ENCODE data around the gene TCP11L2. TPM values are rescaled to one million over a fixed set of nuclear protein-coding genes. Genes with fewer than 3 reads are reported as not detected.
A peak's percentile ranks its signal among the peaks of the same experiment; 100 is the strongest.

The TCP11L2 gene
- total and polyA plus RNA-seq, 2 of the 13 experiments (the other 11 are each of a cell fraction or from before 2014, with no cell fraction given), result 4.6 to 24.1 TPM

- TF ChIP-seq, protein P1, sequence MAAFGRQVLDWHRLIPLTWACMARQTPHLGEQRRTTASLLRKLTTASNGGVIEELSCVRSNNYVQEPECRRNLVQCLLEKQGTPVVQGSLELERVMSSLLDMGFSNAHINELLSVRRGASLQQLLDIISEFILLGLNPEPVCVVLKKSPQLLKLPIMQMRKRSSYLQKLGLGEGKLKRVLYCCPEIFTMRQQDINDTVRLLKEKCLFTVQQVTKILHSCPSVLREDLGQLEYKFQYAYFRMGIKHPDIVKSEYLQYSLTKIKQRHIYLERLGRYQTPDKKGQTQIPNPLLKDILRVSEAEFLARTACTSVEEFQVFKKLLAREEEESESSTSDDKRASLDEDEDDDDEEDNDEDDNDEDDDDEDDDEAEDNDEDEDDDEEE (CRISPR knock-in tag; IDR thresholded peaks at IDR 0.05), result no peak
- TF ChIP-seq ZSCAN31 (CRISPR knock-in tag; IDR thresholded peaks at IDR 0.05; ENCODE audit: low read depth) (no peak), SMYD3 (CRISPR knock-in tag; IDR thresholded peaks at IDR 0.05) (0 out of 2 replicates have a peak, but pooled peaks have one; percentile 39), ZNF891 (CRISPR knock-in tag; IDR thresholded peaks at IDR 0.05) (no peak), TFAP4 (IDR thresholded peaks at IDR 0.05; ENCODE audit: borderline replicate concordance, low read depth) (peak; percentile 67; the same call in 1 of the 2 replicates), SMAD1 (CRISPR knock-in tag; IDR thresholded peaks at IDR 0.05; ENCODE audit: borderline replicate concordance, low read depth) (no peak), RAD21 (CRISPR knock-in tag; IDR thresholded peaks at IDR 0.05) (peak; percentile 86), NFYB (CRISPR knock-in tag; IDR thresholded peaks at IDR 0.05) (no peak), ISX (CRISPR knock-in tag; conservative IDR thresholded peaks at IDR 0.05) (no peak), RARA (CRISPR knock-in tag; IDR thresholded peaks at IDR 0.05) (no peak), MLX (CRISPR knock-in tag; IDR thresholded peaks at IDR 0.05) (no peak), HMGXB4 (CRISPR knock-in tag; IDR thresholded peaks at IDR 0.05; ENCODE audit: borderline replicate concordance in 1 of 2, low read depth in 1 of 2) (no peak), MIXL1 (CRISPR knock-in tag; IDR thresholded peaks at IDR 0.05) (no peak), FOXC1 (CRISPR knock-in tag; IDR thresholded peaks at IDR 0.05; ENCODE audit: borderline replicate concordance) (no peak), FOXJ3 (CRISPR knock-in tag; IDR thresholded peaks at IDR 0.05; ENCODE audit: borderline replicate concordance) (no peak), HMGA1 (CRISPR knock-in tag; conservative IDR thresholded peaks at IDR 0.05) (no peak), SOX6 (IDR thresholded peaks at IDR 0.05) (no peak), SOX6 (CRISPR knock-in tag; IDR thresholded peaks at IDR 0.05) (peak; percentile 11; the same call in 1 of the 2 replicates), ZNF468 (CRISPR knock-in tag; IDR thresholded peaks at IDR 0.05) (no peak), ZNF83 (CRISPR knock-in tag; IDR thresholded peaks at IDR 0.05; ENCODE audit: borderline replicate concordance) (no peak)
- TF ChIP-seq, protein P2, sequence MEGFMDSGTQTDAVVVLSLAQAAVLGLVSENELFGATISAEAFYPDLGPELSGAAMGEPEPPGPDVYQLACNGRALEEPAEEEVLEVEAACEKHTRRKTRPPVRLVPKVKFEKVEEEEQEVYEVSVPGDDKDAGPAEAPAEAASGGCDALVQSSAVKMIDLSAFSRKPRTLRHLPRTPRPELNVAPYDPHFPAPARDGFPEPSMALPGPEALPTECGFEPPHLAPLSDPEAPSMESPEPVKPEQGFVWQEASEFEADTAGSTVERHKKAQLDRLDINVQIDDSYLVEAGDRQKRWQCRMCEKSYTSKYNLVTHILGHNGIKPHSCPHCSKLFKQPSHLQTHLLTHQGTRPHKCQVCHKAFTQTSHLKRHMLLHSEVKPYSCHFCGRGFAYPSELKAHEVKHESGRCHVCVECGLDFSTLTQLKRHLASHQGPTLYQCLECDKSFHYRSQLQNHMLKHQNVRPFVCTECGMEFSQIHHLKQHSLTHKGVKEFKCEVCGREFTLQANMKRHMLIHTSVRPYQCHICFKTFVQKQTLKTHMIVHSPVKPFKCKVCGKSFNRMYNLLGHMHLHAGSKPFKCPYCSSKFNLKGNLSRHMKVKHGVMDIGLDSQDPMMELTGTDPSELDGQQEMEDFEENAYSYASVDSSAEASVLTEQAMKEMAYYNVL (CRISPR knock-in tag; IDR thresholded peaks at IDR 0.05; ENCODE audit: borderline replicate concordance), result 0 out of 2 replicates have a peak, but pooled peaks have one; percentile 15
- TF ChIP-seq, protein P3, sequence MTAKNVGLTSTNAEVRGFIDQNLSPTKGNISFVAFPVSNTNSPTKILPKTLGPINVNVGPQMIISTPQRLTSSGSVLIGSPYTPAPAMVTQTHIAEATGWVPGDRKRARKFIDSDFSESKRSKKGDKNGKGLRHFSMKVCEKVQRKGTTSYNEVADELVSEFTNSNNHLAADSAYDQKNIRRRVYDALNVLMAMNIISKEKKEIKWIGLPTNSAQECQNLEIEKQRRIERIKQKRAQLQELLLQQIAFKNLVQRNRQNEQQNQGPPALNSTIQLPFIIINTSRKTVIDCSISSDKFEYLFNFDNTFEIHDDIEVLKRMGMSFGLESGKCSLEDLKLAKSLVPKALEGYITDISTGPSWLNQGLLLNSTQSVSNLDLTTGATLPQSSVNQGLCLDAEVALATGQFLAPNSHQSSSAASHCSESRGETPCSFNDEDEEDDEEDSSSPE (CRISPR knock-in tag; IDR thresholded peaks at IDR 0.05), result no peak
These were observed 43.2 kb downstream of the TCP11L2 start (continued) for GRCh38 chr12:106345746-106346145.
